Fibroblast of gingiva (primary cell): Measurements from ENCODE around the gene ARRDC5.
"Not testable (repeated sequence)": the region's sequence is repeated elsewhere in the genome, so short reads cannot be mapped to it uniquely, and the experiment has no call there.

Experiments used
- DNase-seq: peaks from one replicate; pipeline ENCODE4 v3.0.0-alpha.2; 2011; ENCODE audit warnings: low read depth

ARRDC5 gene

GRCh38 chr19:4909897-4910593, 7.3 kb upstream of the ARRDC5 start:
- DNase-seq: peak; percentile 87

GRCh38 chr19:4909156-4909896, 6.6 kb upstream of the ARRDC5 start, which contains the start of gene UHRF1:
Gene UHRF1 (plus strand): TSS chr19:4909501. CDS start chr19:4910886, 1,385 bp downstream.
- no peak for DNase-seq

GRCh38 chr19:4908781-4909155, 6.1 kb upstream of the ARRDC5 start:
- DNase-seq: no peak

- no peak for DNase-seq
Observed at GRCh38 chr19:4908360-4908759, 5.7 kb upstream of the ARRDC5 start.

GRCh38 chr19:4906963-4907362, 4.3 kb upstream of the ARRDC5 start:
- no peak for DNase-seq

- no peak for DNase-seq
Observed at GRCh38 chr19:4904481-4904880, 1.8 kb upstream of the ARRDC5 start.

- not testable (repeated sequence) for DNase-seq
Observed at GRCh38 chr19:4900879-4901278, 1.8 kb downstream of the ARRDC5 start.

GRCh38 chr19:4897146-4897545, 5.5 kb downstream of the ARRDC5 start:
- no peak for DNase-seq

- no peak for DNase-seq
Observed at GRCh38 chr19:4896372-4896771, 6.3 kb downstream of the ARRDC5 start.

GRCh38 chr19:4892962-4893361, 9.7 kb downstream of the ARRDC5 start:
- not testable (repeated sequence) for DNase-seq

- no peak for DNase-seq
Observed at GRCh38 chr19:4891066-4891465, 11.6 kb downstream of the ARRDC5 start.

GRCh38 chr19:4889034-4889815, 13.5 kb downstream of the ARRDC5 start:
- no peak for DNase-seq

GRCh38 chr19:4887803-4888202, 14.9 kb downstream of the ARRDC5 start:
- not testable (repeated sequence) for DNase-seq

GRCh38 chr19:4884993-4885392, 17.7 kb downstream of the ARRDC5 start:
- not testable (repeated sequence) for DNase-seq

- not testable (repeated sequence) for DNase-seq
Observed at GRCh38 chr19:4882874-4883273, 19.8 kb downstream of the ARRDC5 start.

GRCh38 chr19:4879041-4879440, 23.7 kb downstream of the ARRDC5 start:
- DNase-seq: no peak

GRCh38 chr19:4878491-4878968, 24.2 kb downstream of the ARRDC5 start:
- DNase-seq: no peak

- peak; percentile 43 for DNase-seq
Observed at GRCh38 chr19:4877753-4878490, 24.8 kb downstream of the ARRDC5 start.

GRCh38 chr19:4873930-4874329, 28.8 kb downstream of the ARRDC5 start:
- DNase-seq: no peak

GRCh38 chr19:4871711-4872110, 31.0 kb downstream of the ARRDC5 start:
- DNase-seq: no peak

GRCh38 chr19:4870025-4870700, 32.5 kb downstream of the ARRDC5 start:
- peak; percentile 91 for DNase-seq
